Fibroblast of skin of back (primary cell): ENCODE data around the gene FGF12.
A peak's percentile ranks its signal among the peaks of the same experiment; 100 is the strongest.

Experiments used
- DNase-seq: peaks from one replicate; pipeline ENCODE4 v3.0.0-alpha.2; 2013

FGF12 gene

GRCh38 chr3:192332386-192333291, 394.7 kb downstream of the FGF12 start:
- DNase-seq = no peak

GRCh38 chr3:192331749-192332385, 395.5 kb downstream of the FGF12 start:
- DNase-seq = no peak

GRCh38 chr3:192326656-192327055, 400.7 kb downstream of the FGF12 start:
- no peak for DNase-seq

- DNase-seq = no peak
Measured at GRCh38 chr3:192317564-192317963, 409.8 kb downstream of the FGF12 start.

GRCh38 chr3:192313605-192314004, 413.7 kb downstream of the FGF12 start:
- DNase-seq = no peak

GRCh38 chr3:192307631-192308030, 419.7 kb downstream of the FGF12 start:
- no peak for DNase-seq

- DNase-seq = no peak
Measured at GRCh38 chr3:192303235-192303634, 424.1 kb downstream of the FGF12 start.

- DNase-seq = no peak
Measured at GRCh38 chr3:192302721-192303120, 424.6 kb downstream of the FGF12 start.

- DNase-seq = no peak
Measured at GRCh38 chr3:192299921-192300320, 427.4 kb downstream of the FGF12 start.

GRCh38 chr3:192296845-192297244, 430.5 kb downstream of the FGF12 start:
- DNase-seq = no peak

- DNase-seq = no peak
Measured at GRCh38 chr3:192284443-192285072, 442.8 kb downstream of the FGF12 start.

GRCh38 chr3:192281207-192281880, 446.0 kb downstream of the FGF12 start:
- no peak for DNase-seq

- DNase-seq = no peak
Measured at GRCh38 chr3:192279664-192280063, 447.7 kb downstream of the FGF12 start.

GRCh38 chr3:192277477-192277876, 449.9 kb downstream of the FGF12 start:
- DNase-seq = no peak

GRCh38 chr3:192275741-192276355, 451.5 kb downstream of the FGF12 start:
- DNase-seq = peak; percentile 10

- DNase-seq = no peak
Measured at GRCh38 chr3:192273697-192274010, 453.7 kb downstream of the FGF12 start.

- no peak for DNase-seq
Measured at GRCh38 chr3:192273001-192273696, 454.2 kb downstream of the FGF12 start.

- no peak for DNase-seq
Measured at GRCh38 chr3:192262001-192262400, 465.3 kb downstream of the FGF12 start.

GRCh38 chr3:192261135-192261534, 466.2 kb downstream of the FGF12 start:
- DNase-seq = no peak

GRCh38 chr3:192260116-192261010, 467.0 kb downstream of the FGF12 start:
- DNase-seq = no peak

GRCh38 chr3:192259661-192260060, 467.7 kb downstream of the FGF12 start:
- DNase-seq = no peak
